WI38 (cell line): ENCODE results near the gene ABCC5.

Source experiments
- H3K4me3 ChIP-seq: 2 replicates; pipeline ENCODE4 v1.5.1; 2011; ENCODE audit warnings: low read depth, mild to moderate bottlenecking, control low read depth, low read length
- CTCF ChIP-seq: IDR thresholded peaks from 2 replicates; pipeline ENCODE4 v1.5.1; 2012; ENCODE audit warnings: low read depth, mild to moderate bottlenecking, control low read depth, low read length

Gene ABCC5

GRCh38 chr3:183967693-183968092 lies 50.0 kb downstream of the ABCC5 start:
- TF ChIP-seq CTCF: no peak
- no peak overlapping the region for H3K4me3 ChIP-seq

GRCh38 chr3:183966361-183966791 lies 51.3 kb downstream of the ABCC5 start:
- TF ChIP-seq CTCF: no peak

GRCh38 chr3:183962807-183963206 lies 54.9 kb downstream of the ABCC5 start:
- TF ChIP-seq CTCF: no peak
- no peak overlapping the region for H3K4me3 ChIP-seq

More at GRCh38 chr3:183966361-183966791, 51.3 kb downstream of the ABCC5 start:
- H3K4me3 ChIP-seq: no peak overlapping the region

- H3K4me3 ChIP-seq: no peak overlapping the region
- TF ChIP-seq CTCF: no peak
Measured at GRCh38 chr3:183959214-183959613, 58.5 kb downstream of the ABCC5 start.

- no peak overlapping the region for H3K4me3 ChIP-seq
- TF ChIP-seq CTCF: no peak
Measured at GRCh38 chr3:183958775-183959174, 58.9 kb downstream of the ABCC5 start.

- H3K4me3 ChIP-seq: no peak overlapping the region
- TF ChIP-seq CTCF: no peak
Measured at GRCh38 chr3:183958226-183958625, 59.5 kb downstream of the ABCC5 start.

GRCh38 chr3:183954875-183955274 lies 62.8 kb downstream of the ABCC5 start:
- H3K4me3 ChIP-seq: no peak overlapping the region
- no peak for TF ChIP-seq CTCF
